ENCODE data around the gene GLDN. TPM values are rescaled to one million over a fixed set of nuclear protein-coding genes. Genes with fewer than 3 reads are reported as not detected.

Gene GLDN
- polyA plus RNA-seq, 1 of the 3 experiments (the other 2 are of a cell fraction): not detected

DNA sequence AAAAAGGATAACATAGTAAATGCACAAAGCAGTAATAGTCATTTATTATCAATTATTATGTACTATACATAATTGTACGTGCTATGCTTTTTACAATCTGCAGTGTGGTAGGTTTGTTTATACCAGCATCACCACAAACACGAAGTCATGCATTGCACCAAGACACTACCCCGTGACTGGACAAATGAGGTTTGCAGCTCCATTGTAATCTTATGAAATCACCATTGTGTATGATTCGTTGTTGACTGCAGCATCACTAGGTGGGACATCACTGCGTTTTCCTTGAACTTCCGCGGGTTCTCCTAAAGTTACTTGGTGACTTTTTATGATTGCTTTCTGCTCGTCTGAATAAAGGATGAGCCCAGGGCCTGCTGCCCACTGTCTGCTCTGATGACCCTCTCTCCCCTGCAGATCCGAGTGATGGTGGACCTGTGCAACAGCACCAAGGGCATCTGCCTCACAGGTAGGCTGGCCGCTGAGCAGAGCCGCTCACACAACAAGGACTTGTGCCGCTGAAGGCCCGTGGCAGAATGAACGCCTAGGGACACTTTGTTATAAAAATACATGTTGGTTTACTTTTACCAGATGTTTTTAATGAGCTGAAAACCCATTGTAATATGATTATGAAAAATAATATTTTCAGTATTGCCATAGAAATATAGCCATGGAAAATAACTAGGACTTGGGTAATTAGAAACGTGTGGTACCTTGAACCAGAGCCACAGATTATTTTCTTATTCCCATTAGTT lies 35.8 kb downstream of the GLDN start:
- Histone ChIP-seq H3K9ac (no peak overlapping the region), H3K9me3 (no peaks in the 10 kb centered on the region), H4K20me1 (ENCODE audit: insufficient read depth) (no peaks in the 10 kb centered on the region), H3K4me2 (no peak overlapping the region), H3K4me1 (ENCODE audit: control insufficient read depth in 1 of 2, insufficient read depth in 2 of 2, low read depth in 1 of 2, low read length in 1 of 2) (peaks cover 0 to 16% of the 10 kb centered on the region in 2 experiments; a peak in 2 of 4 replicates), H3K27me3 (ENCODE audit: insufficient read depth) (no peaks in the 10 kb centered on the region; the same call in 1 of the 2 replicates), H2AFZ (ENCODE audit: low read depth) (no peak overlapping the region), H3K9me2 (no peaks in the 10 kb centered on the region), H3F3A (replicated peaks; ENCODE audit: insufficient read depth) (no peaks in the 10 kb centered on the region), H3K27ac (ENCODE audit: low read depth in 2 of 2, low read length in 1 of 2) (no peak overlapping the region), H3K36me3 (replicated peaks in 1 of 2; ENCODE audit: control insufficient read depth in 1 of 2, insufficient read depth in 2 of 2, low read length in 1 of 2) (no peaks in the 10 kb centered on the region), H3K79me2 (ENCODE audit: insufficient read depth) (no peaks in the 10 kb centered on the region), H3K4me3 (ENCODE audit: low read depth in 2 of 2, low read length in 1 of 2) (no peak overlapping the region)
- CTCF ChIA-PET: interaction anchor here (1.0 to 8.0 kb wide), 11 partner anchors 8 to 212 kb away, joined by 3 to 115 read pairs (median 7); no protein-coding TSS in a partner anchor
- 68% methylated on average over 15 of the region's 15 CpGs for WGBS (ENCODE audit: low lambda C conversion rate)
- POLR2A ChIA-PET: no interaction called here
- no peak for DNase-seq
- no peak for TF ChIP-seq CHD2 (IDR thresholded peaks at IDR 0.05; ENCODE audit: low read length, partially characterized antibody)
- no peak for TF ChIP-seq RXRA (IDR thresholded peaks at IDR 0.05; ENCODE audit: borderline replicate concordance, low read depth)
- TF ChIP-seq RCOR1 (IDR thresholded peaks at IDR 0.05; ENCODE audit: low read length): no peak
- no peak for TF ChIP-seq NRF1 (IDR thresholded peaks at IDR 0.05; ENCODE audit: low read depth, low read length)
- TF ChIP-seq FOXM1 (IDR thresholded peaks at IDR 0.05; ENCODE audit: low read depth): no peak
- TF ChIP-seq, protein P1, sequence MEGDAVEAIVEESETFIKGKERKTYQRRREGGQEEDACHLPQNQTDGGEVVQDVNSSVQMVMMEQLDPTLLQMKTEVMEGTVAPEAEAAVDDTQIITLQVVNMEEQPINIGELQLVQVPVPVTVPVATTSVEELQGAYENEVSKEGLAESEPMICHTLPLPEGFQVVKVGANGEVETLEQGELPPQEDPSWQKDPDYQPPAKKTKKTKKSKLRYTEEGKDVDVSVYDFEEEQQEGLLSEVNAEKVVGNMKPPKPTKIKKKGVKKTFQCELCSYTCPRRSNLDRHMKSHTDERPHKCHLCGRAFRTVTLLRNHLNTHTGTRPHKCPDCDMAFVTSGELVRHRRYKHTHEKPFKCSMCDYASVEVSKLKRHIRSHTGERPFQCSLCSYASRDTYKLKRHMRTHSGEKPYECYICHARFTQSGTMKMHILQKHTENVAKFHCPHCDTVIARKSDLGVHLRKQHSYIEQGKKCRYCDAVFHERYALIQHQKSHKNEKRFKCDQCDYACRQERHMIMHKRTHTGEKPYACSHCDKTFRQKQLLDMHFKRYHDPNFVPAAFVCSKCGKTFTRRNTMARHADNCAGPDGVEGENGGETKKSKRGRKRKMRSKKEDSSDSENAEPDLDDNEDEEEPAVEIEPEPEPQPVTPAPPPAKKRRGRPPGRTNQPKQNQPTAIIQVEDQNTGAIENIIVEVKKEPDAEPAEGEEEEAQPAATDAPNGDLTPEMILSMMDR (IDR thresholded peaks at IDR 0.05): no peak
- TF ChIP-seq TCF12 (IDR thresholded peaks at IDR 0.05): no peak
- TF ChIP-seq SMC3 (IDR thresholded peaks at IDR 0.05; ENCODE audit: low read depth, low read length): no peak
- TF ChIP-seq RAD21 (IDR thresholded peaks at IDR 0.05; ENCODE audit: low read length): no peak
- no peak for TF ChIP-seq TAF1 (IDR thresholded peaks at IDR 0.05; ENCODE audit: borderline replicate concordance, low read depth, low read length)
- TF ChIP-seq ELF1 (IDR thresholded peaks at IDR 0.05): no peak
- TF ChIP-seq, protein P2, sequence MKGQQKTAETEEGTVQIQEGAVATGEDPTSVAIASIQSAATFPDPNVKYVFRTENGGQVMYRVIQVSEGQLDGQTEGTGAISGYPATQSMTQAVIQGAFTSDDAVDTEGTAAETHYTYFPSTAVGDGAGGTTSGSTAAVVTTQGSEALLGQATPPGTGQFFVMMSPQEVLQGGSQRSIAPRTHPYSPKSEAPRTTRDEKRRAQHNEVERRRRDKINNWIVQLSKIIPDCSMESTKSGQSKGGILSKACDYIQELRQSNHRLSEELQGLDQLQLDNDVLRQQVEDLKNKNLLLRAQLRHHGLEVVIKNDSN (IDR thresholded peaks at IDR 0.05; ENCODE audit: borderline replicate concordance, low read depth): no peak
- TF ChIP-seq RFX5 (IDR thresholded peaks at IDR 0.05; ENCODE audit: low read length): no peak
- no peak for TF ChIP-seq EZH2phosphoT487 (IDR thresholded peaks at IDR 0.05; ENCODE audit: borderline replicate concordance, low read depth)
- no peak for TF ChIP-seq NFIC (IDR thresholded peaks at IDR 0.05; ENCODE audit: borderline replicate concordance)
- TF ChIP-seq SIN3A (IDR thresholded peaks at IDR 0.05; ENCODE audit: borderline replicate concordance, low read depth, low read length): no peak
- no peak for TF ChIP-seq POLR2AphosphoS5 (IDR thresholded peaks at IDR 0.05; ENCODE audit: low read depth, low read length)
- no peak for TF ChIP-seq MEF2A (IDR thresholded peaks at IDR 0.05; ENCODE audit: borderline replicate concordance, low read depth)
- TF ChIP-seq, protein P3, sequence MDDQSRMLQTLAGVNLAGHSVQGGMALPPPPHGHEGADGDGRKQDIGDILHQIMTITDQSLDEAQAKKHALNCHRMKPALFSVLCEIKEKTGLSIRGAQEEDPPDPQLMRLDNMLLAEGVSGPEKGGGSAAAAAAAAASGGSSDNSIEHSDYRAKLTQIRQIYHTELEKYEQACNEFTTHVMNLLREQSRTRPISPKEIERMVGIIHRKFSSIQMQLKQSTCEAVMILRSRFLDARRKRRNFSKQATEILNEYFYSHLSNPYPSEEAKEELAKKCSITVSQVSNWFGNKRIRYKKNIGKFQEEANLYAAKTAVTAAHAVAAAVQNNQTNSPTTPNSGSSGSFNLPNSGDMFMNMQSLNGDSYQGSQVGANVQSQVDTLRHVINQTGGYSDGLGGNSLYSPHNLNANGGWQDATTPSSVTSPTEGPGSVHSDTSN (IDR thresholded peaks at IDR 0.05): no peak
- no peak for TF ChIP-seq GABPA (IDR thresholded peaks at IDR 0.05; ENCODE audit: low read depth)

Data from SK-N-SH (cell line).